ENCODE data around the gene SERTAD3. TPM values are rescaled to one million over a fixed set of nuclear protein-coding genes. Genes with fewer than 3 reads are reported as not detected.

SERTAD3 gene
- total and polyA plus RNA-seq, 10 of the 15 experiments (the other 5 are each of a cell fraction or from before 2014, with no cell fraction given) = 4.2 to 22.4 (median 13.7) TPM

DNA sequence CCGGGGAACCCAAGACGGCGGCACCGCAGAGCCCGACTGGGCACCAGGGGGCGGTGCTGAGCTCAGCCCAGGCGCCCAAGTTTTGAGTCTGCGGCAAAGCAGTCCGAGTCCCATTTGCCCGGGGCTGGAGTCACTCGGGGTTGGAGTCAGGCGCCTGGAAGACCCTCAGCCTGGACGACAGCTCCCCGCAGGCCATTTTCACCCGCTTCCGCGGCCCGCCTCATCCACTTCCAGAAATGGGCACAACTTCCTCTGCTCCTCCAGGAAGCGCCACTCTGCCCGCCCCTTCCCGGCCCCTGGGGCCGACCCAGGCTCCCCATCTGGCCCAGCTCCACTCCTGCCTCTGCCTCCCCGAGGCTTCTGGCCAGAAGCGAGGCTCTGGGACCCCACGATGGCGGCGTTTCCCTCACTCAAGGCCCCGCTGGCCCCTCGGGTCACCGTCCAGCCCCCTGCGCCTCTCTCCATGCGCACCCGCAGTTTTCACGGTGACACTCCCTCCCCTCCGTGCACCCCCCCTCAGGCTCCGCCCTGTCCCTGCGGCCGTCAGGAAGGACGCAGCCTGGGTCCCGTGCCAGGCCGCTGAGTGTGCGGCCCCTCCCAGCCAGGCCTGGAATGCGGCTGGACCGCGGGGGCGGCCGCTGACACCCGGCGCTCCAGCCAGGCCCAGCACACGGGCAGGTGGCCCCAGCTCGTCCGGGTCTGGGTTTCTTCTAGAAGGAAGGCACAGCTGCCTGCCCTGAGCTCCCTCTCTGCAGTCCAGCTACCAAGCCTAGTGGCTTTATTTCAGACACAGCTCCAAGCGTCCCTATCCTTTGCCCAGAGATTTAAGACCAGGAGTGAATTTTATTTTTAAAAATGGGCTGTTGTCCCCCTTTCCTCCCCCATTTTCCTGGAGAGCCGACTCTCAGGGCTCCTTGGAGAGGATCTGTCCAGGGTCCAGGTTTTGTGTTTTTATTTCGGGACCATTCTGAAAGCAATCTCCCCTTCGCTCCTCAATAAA, 23.1 kb downstream of the SERTAD3 start (continued):
- TF ChIP-seq RAD21 (IDR thresholded peaks at IDR 0.05; ENCODE audit: insufficient read depth, low read depth, low read length) (peak; percentile 59), E4F1 (IDR thresholded peaks at IDR 0.05; ENCODE audit: borderline replicate concordance, partially characterized antibody) (peak; percentile 47), RCOR1 (conservative IDR thresholded peaks at IDR 0.05; ENCODE audit: low read depth, low read length) (no peak), EZH2 (IDR thresholded peaks at IDR 0.05; ENCODE audit: borderline replicate concordance, control insufficient read depth, low read depth, low read length) (no peak), ZBED1 (IDR thresholded peaks at IDR 0.05; ENCODE audit: borderline replicate concordance) (no peak), STAT3 (IDR thresholded peaks at IDR 0.05; ENCODE audit: low read depth, low read length) (no peak), ZNF622 (IDR thresholded peaks at IDR 0.05) (no peak), GATAD2B (conservative IDR thresholded peaks at IDR 0.05; ENCODE audit: low read depth) (peak; percentile 92), SREBF2 (IDR thresholded peaks at IDR 0.05; ENCODE audit: low read length) (no peak), IKZF2 (IDR thresholded peaks at IDR 0.05) (peak; percentile 88 to 90), ZNF274 (IDR thresholded peaks at IDR 0.05; ENCODE audit: insufficient read depth, insufficient read length) (no peak), ZNF592 (IDR thresholded peaks at IDR 0.05) (no peak), HDAC6 (IDR thresholded peaks at IDR 0.05; ENCODE audit: unreplicated experiment) (peak; percentile 63), GABPA (IDR thresholded peaks at IDR 0.05; ENCODE audit: low read depth) (no peak), PAX5 (IDR thresholded peaks at IDR 0.05; ENCODE audit: borderline replicate concordance, low read depth, low read length) (no peak), USF2 (IDR thresholded peaks at IDR 0.05; ENCODE audit: borderline replicate concordance, low read depth, low read length) (no peak), FOXK2 (IDR thresholded peaks at IDR 0.05) (no peak), SIX5 (IDR thresholded peaks at IDR 0.05; ENCODE audit: low read depth, low read length, severe bottlenecking) (no peak), BMI1 (IDR thresholded peaks at IDR 0.05; ENCODE audit: borderline replicate concordance) (no peak), NR2C2 (IDR thresholded peaks at IDR 0.05; ENCODE audit: borderline replicate concordance, control insufficient read depth, insufficient read length, low read depth) (no peak), IKZF1 (conservative IDR thresholded peaks at IDR 0.05) (peak; percentile 97), RAD51 (IDR thresholded peaks at IDR 0.05) (no peak), JUNB (IDR thresholded peaks at IDR 0.05) (no peak)

Data from GM12878 (cell line).